Left renal pelvis (tissue), 4 donors: Measurements from ENCODE around the gene HLA-DPA1. TPM values are rescaled to one million over a fixed set of nuclear protein-coding genes. Genes with fewer than 3 reads are reported as not detected.
"Not testable (repeated sequence)": the region's sequence is repeated elsewhere in the genome, so short reads cannot be mapped to it uniquely, and the experiment has no call there.

Source experiments
- DNase-seq, 4 donors: peaks; one replicate each; pipeline ENCODE4 v3.0.0-alpha.2; 2013; ENCODE audit warnings: low read depth in 4 of 4, low spot score in 3 of 4
- polyA plus RNA-seq, 4 donors: library from polyadenylated mRNA; unstranded; fragments of 120-200 nt; gene quantifications; one replicate each; pipeline ENCODE4 v1.2.1, GENCODE V29; 2013; ENCODE audit not compliant: insufficient read length in 4 of 4

Gene HLA-DPA1
- 10 to 100 TPM; 17.1 to 20.5 (median 18.3) TPM for polyA plus RNA-seq

- no peak for DNase-seq
These were observed at the start of gene HLA-DPA1 for GRCh38 chr6:33073431-33073871. HLA-DPA1 (minus strand) TSS chr6:33073649.

DNA sequence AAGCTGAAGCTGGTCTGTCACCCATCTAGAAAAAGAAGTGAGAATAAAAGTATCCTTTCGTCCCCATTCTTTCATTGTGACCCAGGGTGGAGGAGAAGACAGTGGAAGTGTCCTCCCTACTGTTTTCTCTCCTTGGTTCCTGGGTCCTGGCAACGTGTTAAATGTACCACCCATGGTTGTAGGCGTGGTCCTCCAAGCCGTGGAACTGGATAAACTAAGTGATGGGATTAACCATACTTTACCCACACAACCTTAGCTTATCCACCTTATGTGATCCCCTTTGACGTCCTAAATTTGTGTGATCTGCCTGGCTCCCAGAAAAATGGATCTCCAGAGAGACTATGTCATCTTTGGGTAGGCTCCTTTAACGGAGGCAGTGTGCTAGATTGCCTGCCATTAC, 49.7 kb upstream of the HLA-DPA1 start:
- DNase-seq = no peak

DNA sequence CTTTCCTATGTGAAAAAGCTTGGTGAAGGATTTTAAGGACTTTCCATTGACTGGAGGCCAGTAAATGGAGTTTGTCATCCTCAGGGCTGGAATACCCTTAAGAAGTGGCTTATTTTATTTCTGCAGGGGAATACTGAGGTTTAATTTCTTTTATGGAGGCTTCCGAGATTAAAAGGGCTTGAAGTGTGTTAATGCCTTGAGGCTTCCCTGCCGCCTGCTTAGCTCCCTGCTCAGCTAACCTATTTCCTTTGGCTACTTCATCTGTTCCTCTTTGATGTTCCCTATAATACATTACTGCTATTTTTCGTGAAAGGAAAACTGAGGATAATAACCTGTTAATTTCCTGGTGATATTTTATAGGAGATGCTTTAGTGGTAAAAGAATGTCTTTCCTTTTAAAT, 46.6 kb upstream of the HLA-DPA1 start:
- DNase-seq = no peak

DNA sequence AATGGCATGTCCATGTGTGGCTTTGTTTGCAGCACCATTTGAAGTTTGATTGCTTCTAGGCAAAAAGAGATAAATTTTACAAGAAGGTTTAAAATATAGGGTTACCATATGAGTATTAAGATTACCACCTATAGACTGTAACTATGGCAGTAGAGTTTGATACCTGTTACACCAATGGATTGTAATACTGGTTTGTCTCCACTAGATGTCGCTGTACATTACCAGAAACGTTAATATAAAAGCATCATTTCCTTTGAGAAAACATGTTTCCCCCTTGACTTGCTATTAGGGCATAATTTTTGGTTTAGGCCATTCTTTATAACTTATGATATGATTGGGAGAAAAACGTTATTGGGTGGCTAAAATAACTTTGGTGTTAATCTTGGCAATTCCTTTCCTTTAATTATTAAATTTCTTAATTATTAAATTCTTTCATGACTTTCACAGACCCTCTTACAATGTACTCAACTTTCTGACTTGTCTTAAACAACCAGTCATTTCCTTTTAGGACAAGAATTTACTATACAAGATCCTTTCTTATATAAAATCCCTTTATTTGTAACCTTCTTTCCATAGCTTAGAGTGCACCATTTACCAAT, 45.2 kb upstream of the HLA-DPA1 start:
- no peak for DNase-seq

DNA sequence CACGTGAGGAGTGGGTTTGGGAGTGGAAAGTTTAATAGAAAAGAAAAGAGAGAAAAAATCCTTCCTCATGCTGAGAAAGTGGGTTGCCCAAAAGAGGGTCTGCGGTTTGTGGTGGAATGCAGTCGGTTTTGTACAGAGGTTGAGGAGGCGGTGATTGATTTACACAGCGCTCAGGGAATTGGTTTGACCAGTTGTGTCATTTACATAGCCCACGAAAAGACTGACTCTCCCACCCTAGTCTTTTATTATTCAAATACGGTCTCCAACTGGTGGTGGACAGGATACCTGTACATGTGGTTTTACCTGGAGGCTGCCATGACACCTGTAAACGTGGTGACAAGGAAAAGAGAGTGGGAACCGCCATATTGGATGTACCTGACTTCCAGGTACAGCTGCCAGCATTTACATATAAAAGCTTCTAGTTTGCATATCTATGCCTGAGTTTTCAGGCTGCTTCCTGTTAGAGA, 44.4 kb upstream of the HLA-DPA1 start:
- DNase-seq = no peak

GRCh38 chr6:33116841-33117711, 43.6 kb upstream of the HLA-DPA1 start:
- no peak for DNase-seq

- DNase-seq = no peak
These were observed 43.0 kb upstream of the HLA-DPA1 start for GRCh38 chr6:33116417-33116816.

- no peak for DNase-seq
These were observed 41.0 kb upstream of the HLA-DPA1 start for GRCh38 chr6:33114406-33114805.

DNA sequence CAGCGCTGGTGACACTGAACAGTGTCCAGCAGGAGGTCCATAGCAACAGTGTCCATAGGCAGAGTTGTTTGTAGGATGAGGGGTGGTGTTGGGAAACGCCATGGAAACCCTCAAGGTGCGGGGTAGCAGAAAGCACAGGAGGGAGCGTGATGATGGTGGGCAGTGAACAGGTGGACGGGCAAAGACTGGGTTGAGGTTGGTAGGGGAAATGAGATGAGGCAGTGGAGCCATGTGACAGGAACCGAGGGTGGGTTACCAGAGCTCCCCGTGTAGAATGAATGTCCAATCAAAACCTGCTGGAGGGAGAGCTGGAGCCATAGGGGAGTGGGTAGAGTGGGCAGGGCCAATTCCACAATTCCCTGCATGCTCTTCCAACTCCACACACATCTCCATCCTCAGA, 40.3 kb upstream of the HLA-DPA1 start:
- DNase-seq = no peak

GRCh38 chr6:33112148-33112547, 38.7 kb upstream of the HLA-DPA1 start:
- no peak for DNase-seq

DNA sequence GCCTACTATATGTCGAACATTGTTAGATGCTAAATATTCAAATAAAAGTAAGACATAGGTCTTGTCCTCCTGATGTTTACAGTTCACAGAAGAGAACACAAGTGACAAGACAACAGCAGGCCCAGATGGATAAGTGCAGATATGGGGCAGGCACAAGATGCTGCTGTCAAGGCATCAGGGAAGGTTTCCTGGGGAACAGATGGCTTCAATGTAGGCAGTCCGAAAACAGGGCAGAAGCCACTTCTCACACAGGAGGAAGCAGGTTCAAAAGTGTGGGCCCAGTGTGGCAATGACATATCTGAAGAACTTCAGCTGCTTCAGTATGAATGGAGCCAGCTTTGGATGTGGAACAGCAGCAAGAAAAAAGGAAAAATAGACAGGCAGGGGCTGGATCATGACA, 34.9 kb upstream of the HLA-DPA1 start:
- no peak for DNase-seq

DNA sequence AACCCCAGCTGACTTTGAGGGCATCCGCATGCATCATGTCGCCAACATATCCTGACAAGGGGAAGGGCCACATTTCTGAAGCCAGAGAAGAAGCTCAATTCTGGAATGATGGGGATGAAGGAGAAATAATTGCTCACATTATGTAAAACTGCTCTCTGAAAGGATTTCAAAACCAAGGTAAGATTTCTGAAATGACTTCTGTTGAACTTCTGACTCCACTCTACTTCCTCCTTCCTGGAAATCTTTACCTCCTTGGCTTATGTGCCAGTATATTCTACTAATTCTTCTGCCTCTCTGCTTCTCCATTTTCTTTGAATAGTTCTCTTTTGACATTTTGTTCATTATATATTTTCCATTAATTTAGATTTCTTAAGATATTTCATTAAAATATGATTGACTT, 34.2 kb upstream of the HLA-DPA1 start:
- no peak for DNase-seq

DNA sequence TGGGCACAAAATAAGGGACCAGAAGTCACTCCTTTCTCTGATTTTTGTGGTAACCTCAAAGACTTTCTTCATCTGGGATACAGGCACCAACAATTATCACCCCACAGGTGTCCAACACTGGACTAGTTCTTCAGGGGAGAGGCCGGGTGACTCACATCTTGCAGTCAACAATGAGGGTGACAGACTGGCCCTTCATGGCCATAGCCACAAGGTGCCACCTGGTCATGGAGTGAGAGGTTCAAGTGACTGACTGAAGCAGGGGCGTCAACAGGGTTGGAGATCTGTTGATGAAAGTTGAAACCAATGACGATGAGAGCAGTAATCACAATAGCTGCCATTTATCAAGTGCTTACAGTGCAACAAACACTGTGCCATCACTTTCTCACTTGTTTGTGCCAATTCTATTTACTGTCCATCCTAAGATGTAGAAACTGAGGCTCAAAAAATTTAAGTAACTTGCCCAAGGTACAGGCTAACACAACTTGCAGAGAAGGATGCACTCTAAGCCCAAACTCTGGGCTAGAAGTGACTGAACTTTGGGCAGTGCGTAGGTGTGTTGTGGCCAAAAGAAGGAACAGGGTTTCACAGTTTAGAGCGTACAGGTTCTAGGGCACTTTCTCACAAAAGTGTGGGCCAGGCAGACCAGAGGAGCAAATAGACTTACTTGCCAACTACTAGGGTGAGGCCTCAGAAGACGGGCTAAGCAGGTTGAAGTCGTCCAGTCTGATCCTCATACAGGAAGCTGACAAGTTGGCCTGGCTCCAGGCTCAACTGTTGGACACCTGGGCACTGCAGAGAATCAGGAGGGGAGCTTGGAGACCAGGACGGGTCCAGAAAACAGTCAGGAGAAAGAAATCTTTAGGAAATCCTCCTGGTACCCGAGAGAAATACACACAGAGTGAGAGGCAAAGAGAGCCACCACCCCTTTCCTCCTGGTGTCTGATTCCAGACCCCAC, 32.7 kb upstream of the HLA-DPA1 start:
- DNase-seq = no peak

DNA sequence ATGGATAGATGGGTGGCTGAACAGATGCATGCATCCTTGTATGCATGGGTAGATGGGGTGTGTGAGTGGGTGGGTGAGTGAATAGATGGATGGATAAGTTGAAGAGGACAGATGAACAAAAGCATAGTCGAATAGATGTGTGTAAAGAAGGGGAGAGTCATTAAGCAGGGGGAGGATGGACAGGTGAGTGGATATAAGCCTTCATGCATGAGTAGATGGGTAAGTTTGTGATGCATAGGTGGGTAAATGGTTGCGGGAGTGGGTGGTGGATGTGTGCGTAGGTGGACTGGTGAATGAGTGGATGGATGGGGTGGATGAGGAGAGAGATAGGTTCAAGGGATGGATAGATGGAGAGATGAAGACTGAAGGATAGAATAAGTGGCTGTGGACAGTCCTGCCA, 31.9 kb upstream of the HLA-DPA1 start:
- no peak for DNase-seq

DNA sequence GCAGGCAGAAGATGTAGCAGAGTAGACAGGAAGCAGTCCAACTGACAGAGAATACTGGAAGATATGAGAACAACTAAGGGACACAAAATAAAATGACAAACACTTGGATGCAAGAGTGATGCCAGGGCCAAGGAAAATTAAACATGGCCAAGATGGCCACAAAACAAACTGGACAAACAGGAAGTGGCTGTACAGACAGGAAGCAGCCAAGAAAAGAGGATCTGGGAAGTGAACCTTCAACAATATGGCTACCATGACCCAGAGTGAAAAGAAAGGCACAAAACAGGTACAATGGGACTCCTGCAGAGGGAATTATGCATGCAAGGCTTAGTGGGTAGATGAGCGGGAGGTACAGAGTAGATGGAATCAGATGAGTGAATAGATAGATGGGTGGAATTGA, 31.4 kb upstream of the HLA-DPA1 start:
- DNase-seq = no peak

- DNase-seq = no peak
These were observed 30.3 kb upstream of the HLA-DPA1 start for GRCh38 chr6:33103776-33104175.

GRCh38 chr6:33101121-33101737, 27.8 kb upstream of the HLA-DPA1 start:
- not testable (repeated sequence) for DNase-seq

GRCh38 chr6:33095681-33096080, 22.2 kb upstream of the HLA-DPA1 start:
- DNase-seq = no peak

DNA sequence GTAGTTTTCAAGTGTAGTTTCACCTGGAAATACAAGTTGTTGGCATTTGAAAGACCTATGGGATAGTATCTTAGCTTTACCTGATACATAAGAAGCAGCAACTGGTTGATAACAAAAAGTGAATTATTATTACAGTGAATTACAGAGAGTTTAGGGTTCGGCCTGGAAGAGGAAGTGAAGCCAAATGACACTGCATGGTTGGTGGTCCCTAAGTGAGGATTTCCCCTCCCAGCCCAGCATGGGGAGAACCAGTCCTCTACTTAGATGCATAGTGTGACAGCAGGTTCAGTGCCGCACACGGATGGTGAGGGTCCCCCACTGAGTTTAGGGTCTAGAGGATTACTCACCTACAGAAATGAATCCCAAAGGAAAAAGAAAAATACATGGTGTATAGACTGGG, 20.4 kb upstream of the HLA-DPA1 start:
- no peak for DNase-seq

GRCh38 chr6:33092385-33092784, 18.9 kb upstream of the HLA-DPA1 start:
- no peak for DNase-seq
